SJSA1 (cell line): ENCODE results near the gene CD93. TPM values are rescaled to one million over a fixed set of nuclear protein-coding genes. Genes with fewer than 3 reads are reported as not detected.

ENCODE experiments used
- total RNA-seq: library from RNA; depleted of rRNA; stranded (reverse); fragments of >200 nt; shearing (Covaris generic); gene quantifications from 2 replicates; pipeline ENCODE4 v1.2.3, GENCODE V29; 2014; rRNA removed

The CD93 gene
- total RNA-seq, 1 experiment from 2014 or later: not detected

Other genes starting within 250 kb of the CD93 start
- not detected in 2 replicates for gene SSTR4, start 51.0 kb downstream of the CD93 start, total RNA-seq
- 4.2 and 4.7 TPM in 2 replicates for gene THBD, start 36.7 kb downstream of the CD93 start, total RNA-seq